Measurements from ENCODE around the gene ZNF514.

DNA sequence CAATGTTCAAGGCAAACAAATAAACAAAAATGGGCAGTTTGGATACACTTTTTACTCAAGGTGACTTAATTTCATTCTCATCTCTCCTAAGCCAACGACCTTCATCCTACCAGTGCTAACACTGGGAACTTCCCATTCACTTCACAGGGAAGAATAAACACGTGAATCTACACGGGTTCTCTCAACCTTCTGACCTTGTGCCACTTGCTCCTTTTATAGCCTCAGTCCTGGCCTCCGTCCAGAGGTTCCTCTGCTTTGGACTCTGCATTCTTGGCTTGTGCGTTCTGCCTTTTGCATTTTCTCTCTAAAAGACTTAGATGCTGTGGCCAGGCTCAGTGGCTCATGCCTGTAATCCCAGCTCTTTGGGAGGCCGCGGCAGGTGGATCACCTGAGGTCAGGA lies 19.8 kb upstream of the ZNF514 start:
- no peak for TF ChIP-seq POLR2AphosphoS5 (IDR thresholded peaks at IDR 0.05)
- TF ChIP-seq, protein P1, sequence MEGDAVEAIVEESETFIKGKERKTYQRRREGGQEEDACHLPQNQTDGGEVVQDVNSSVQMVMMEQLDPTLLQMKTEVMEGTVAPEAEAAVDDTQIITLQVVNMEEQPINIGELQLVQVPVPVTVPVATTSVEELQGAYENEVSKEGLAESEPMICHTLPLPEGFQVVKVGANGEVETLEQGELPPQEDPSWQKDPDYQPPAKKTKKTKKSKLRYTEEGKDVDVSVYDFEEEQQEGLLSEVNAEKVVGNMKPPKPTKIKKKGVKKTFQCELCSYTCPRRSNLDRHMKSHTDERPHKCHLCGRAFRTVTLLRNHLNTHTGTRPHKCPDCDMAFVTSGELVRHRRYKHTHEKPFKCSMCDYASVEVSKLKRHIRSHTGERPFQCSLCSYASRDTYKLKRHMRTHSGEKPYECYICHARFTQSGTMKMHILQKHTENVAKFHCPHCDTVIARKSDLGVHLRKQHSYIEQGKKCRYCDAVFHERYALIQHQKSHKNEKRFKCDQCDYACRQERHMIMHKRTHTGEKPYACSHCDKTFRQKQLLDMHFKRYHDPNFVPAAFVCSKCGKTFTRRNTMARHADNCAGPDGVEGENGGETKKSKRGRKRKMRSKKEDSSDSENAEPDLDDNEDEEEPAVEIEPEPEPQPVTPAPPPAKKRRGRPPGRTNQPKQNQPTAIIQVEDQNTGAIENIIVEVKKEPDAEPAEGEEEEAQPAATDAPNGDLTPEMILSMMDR (IDR thresholded peaks at IDR 0.05) = no peak
- TF ChIP-seq POLR2A (IDR thresholded peaks at IDR 0.05) = no peak
